Endothelial cell of umbilical vein (primary cell): ENCODE data around the gene LRP1B. TPM values are rescaled to one million over a fixed set of nuclear protein-coding genes. Genes with fewer than 3 reads are reported as not detected.

Experiments
- BruUV-seq: library from RNA; stranded (reverse); fragments of 400-500 nt; replicated peaks from 2 replicates; lab custom pipeline; 2021; lab: Mats Ljungman, UMichigan
- CTCF ChIA-PET: fragments of 300-600, 350-600 bp; sonication (Branson Sonifier 250); formaldehyde crosslinking; loops from one replicate; lab custom pipeline; 2021; ENCODE audit warnings: antibody characterized with exemption, inconsistent platforms; lab: Charles Lee
- POLR2A ChIA-PET: fragments of 300-600, 350-600 bp; sonication (Branson Sonifier 250); formaldehyde crosslinking; loops from one replicate; lab custom pipeline; 2021; ENCODE audit warnings: antibody characterized with exemption, inconsistent platforms; lab: Charles Lee
- DNase-seq: peaks from one replicate; pipeline ENCODE4 v3.0.0-alpha.2; 2011; ENCODE audit warnings: low read depth, low spot score
- FAIRE-seq: peaks from 2 replicates; lab custom pipeline; 2011; peaks lifted over from hg19 to GRCh38; lab: Jason Lieb, UNC
- H2AFZ ChIP-seq: 2 replicates; pipeline ENCODE4 v1.6.0; 2012; ENCODE audit warnings: low read depth, low read length, control low read depth, inconsistent platforms
- H3K27ac ChIP-seq: 2 replicates; pipeline ENCODE4 v1.5.1; 2011; ENCODE audit warnings: low read depth, mild to moderate bottlenecking, control low read depth, low read length, moderate library complexity; ENCODE audit not compliant: insufficient read depth
- H3K27me3 ChIP-seq, 2 experiments: 2 replicates each; pipeline versions ENCODE4 v1.6.0 to v1.6.1; 2011; ENCODE audit warnings: low read length in 2 of 2, mixed read lengths in 1 of 2; ENCODE audit not compliant: control insufficient read depth in 2 of 2, insufficient read depth in 2 of 2
- H3K36me3 ChIP-seq, 2 experiments: 2 replicates in 1 of 2; 3 replicates in 1 of 2; pipeline ENCODE4 v1.5.1; 2011; ENCODE audit warnings: low read length in 2 of 2, mild to moderate bottlenecking in 1 of 2, moderate library complexity in 1 of 2; ENCODE audit not compliant: control insufficient read depth in 2 of 2, insufficient read depth in 2 of 2; ENCODE audit errors: extremely low read depth in 1 of 2
- H3K4me1 ChIP-seq: 3 replicates; pipeline ENCODE4 v1.5.1; 2011; ENCODE audit warnings: mild to moderate bottlenecking, low read length; ENCODE audit not compliant: control insufficient read depth, insufficient read depth; ENCODE audit errors: extremely low read depth
- H3K4me2 ChIP-seq: 2 replicates; pipeline ENCODE4 v1.6.1; 2011; ENCODE audit warnings: low read length, control low read depth, mixed read lengths; ENCODE audit not compliant: insufficient read depth
- H3K4me3 ChIP-seq, 3 experiments: fragments of 200-600 bp in 1 of 3; sonication (generic), shearing (Covaris generic) in 1 of 3; replicated peaks in 1 of 3; 2 replicates each; pipeline ENCODE4 v1.5.1; 2011 to 2016; ENCODE audit warnings: control low read depth in 3 of 3, low read length in 3 of 3, mild to moderate bottlenecking in 2 of 3, inconsistent platforms in 1 of 3, low read depth in 1 of 3, moderate library complexity in 1 of 3; ENCODE audit not compliant: insufficient read depth in 1 of 3
- H3K79me2 ChIP-seq: 2 replicates; pipeline ENCODE4 v1.6.0; 2012; ENCODE audit warnings: low read length, inconsistent platforms; ENCODE audit not compliant: control insufficient read depth, insufficient read depth
- H3K9ac ChIP-seq: replicated peaks from 2 replicates; pipeline ENCODE3; 2011; ENCODE audit warnings: low read length, control low read depth; ENCODE audit not compliant: insufficient read depth; ENCODE audit errors: extremely low read depth
- H3K9me1 ChIP-seq: replicated peaks from 3 replicates; pipeline ENCODE4 v1.6.0; 2011; ENCODE audit warnings: mild to moderate bottlenecking, low read length; ENCODE audit not compliant: control insufficient read depth, insufficient read depth; ENCODE audit errors: extremely low read depth
- H3K9me3 ChIP-seq: replicated peaks from 2 replicates; pipeline ENCODE4 v1.5.1; 2012; ENCODE audit warnings: low read length, inconsistent platforms; ENCODE audit not compliant: control insufficient read depth, insufficient read depth
- H4K20me1 ChIP-seq: replicated peaks from 2 replicates; pipeline ENCODE3; 2011; ENCODE audit warnings: mild to moderate bottlenecking, low read length; ENCODE audit not compliant: control insufficient read depth, insufficient read depth; ENCODE audit errors: extremely low read depth
- CTCF ChIP-seq, 2 donors: IDR thresholded peaks; 1 replicate in 1 of 2; 2 replicates in 1 of 2; pipeline ENCODE4 v1.5.1; 2011; ENCODE audit warnings: low read length in 2 of 2, mild to moderate bottlenecking in 2 of 2, moderate library complexity in 2 of 2, control low read depth in 1 of 2, inconsistent platforms in 1 of 2, low read depth in 1 of 2; ENCODE audit not compliant: insufficient read depth in 1 of 2; ENCODE audit errors: extremely low read depth in 1 of 2
- GATA2 ChIP-seq: IDR thresholded peaks from 2 replicates; pipeline ENCODE4 v1.7.0; 2011; ENCODE audit warnings: low read depth, mild to moderate bottlenecking, moderate library complexity, mixed read lengths, low read length; ENCODE audit not compliant: insufficient read length, insufficient read depth
- JUN ChIP-seq: IDR thresholded peaks from 2 replicates; pipeline ENCODE4 v1.6.1; 2011; ENCODE audit warnings: borderline replicate concordance, low read depth; ENCODE audit not compliant: insufficient read length, insufficient read depth
- MAX ChIP-seq: IDR thresholded peaks from 2 replicates; pipeline ENCODE4 v1.6.1; 2011; ENCODE audit not compliant: insufficient read depth, insufficient read length
- MYC ChIP-seq: IDR thresholded peaks from one replicate; pipeline ENCODE4 v1.6.1; 2011; ENCODE audit warnings: mild to moderate bottlenecking, low read depth, low read length
- POLR2A ChIP-seq: IDR thresholded peaks from 2 replicates; pipeline ENCODE4 v1.6.1; 2012; ENCODE audit warnings: low read depth, mild to moderate bottlenecking, control low read depth, low read length
- dilution Hi-C: fragments of 300-500 bp; cut with MboI; formaldehyde crosslinking; loops from one replicate; pipeline ENCODE4 v1.15.0; 2019; ENCODE audit warnings: low sequenced_read_pairs; ENCODE audit not compliant: extremely low pct_ligation_motif_present
- intact Hi-C: fragments of 100-400 bp; cut with micrococcal nuclease; formaldehyde crosslinking; loops from one replicate; pipeline ENCODE4 v1.10.0; 2022
- polyA plus RNA-seq, 4 experiments: library from polyadenylated mRNA; depleted of rRNA in 3 of 4; stranded (reverse) in 3 of 4; unstranded in 1 of 4; fragments of >200 nt; gene quantifications; 2 replicates each; pipeline versions ENCODE4 v1.2.1 to v1.2.3, GENCODE V29; 2011 to 2012; ENCODE audit warnings: missing spikeins in 1 of 4
- total RNA-seq: library from RNA; stranded (reverse); gene quantifications from 2 replicates; pipeline ENCODE4 v1.2.3, GENCODE V29; 2021

LRP1B gene
- total and polyA plus RNA-seq, 2 donors (not counting 3 experiments of a cell fraction or from before 2014, with no cell fraction given), result 0.03 to 0.07 TPM

- dilution Hi-C loops, result no loop called here
These were observed 426.3 kb downstream of the LRP1B start for GRCh38 chr2:141704541-141704940.

More at GRCh38 chr2:141704541-141704940, 426.3 kb downstream of the LRP1B start:
- Histone ChIP-seq H3K4me2 (no peak overlapping the region), H3K4me3 (no peak overlapping the region), H3K36me3 (no peaks in the 10 kb centered on the region), H2AFZ (no peak overlapping the region), H3K27me3 (no peaks in the 10 kb centered on the region), H3K4me1 (no peaks in the 10 kb centered on the region), H4K20me1 (no peaks in the 10 kb centered on the region), H3K79me2 (no peaks in the 10 kb centered on the region), H3K27ac (no peak overlapping the region), H3K9me1 (no peaks in the 10 kb centered on the region), H3K9ac (no peak overlapping the region), H3K9me3 (no peaks in the 10 kb centered on the region)
- BruUV-seq, result no TSS peak
- CTCF ChIA-PET, result no interaction called here
- DNase-seq (no peak), FAIRE-seq (no peak)
- no peak for TF ChIP-seq GATA2
- no peak for TF ChIP-seq MYC
- no peak for TF ChIP-seq MAX
- TF ChIP-seq JUN, result no peak
- no peak for TF ChIP-seq POLR2A
- TF ChIP-seq CTCF (IDR thresholded peaks at IDR 0.05; ENCODE audit: extremely low read depth in 1 of 2, insufficient read depth in 1 of 2, low read depth in 1 of 2, low read length in 2 of 2), result no peak
- POLR2A ChIA-PET, result no interaction called here
- intact Hi-C loops, result no loop called here
